ENCODE measurements around the gene LSM3.

DNA sequence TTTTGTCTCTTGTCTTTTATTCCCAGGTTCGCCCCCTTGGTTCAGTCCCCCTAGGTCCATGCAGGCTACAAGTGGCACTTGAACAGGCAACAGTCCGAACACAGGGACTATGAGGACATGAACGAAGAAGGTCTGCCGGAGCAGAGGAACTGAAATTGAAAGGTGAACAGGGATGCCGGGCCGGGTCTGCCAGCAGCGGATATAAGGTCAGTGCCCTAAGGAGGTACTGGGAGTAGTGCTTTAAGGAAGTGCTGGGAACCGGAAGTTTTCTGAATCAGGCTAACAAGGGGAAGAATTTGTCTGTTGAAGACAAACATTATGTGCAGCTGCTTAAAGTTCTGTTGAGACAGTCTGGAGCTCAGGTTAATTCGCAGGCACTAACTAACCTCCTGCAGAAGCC lies 46.8 kb downstream of the LSM3 start:
- TF ChIP-seq CTCF (conservative IDR thresholded peaks at IDR 0.05; ENCODE audit: low read depth, low read length) (no peak), RAD21 (IDR thresholded peaks at IDR 0.05; ENCODE audit: low read length) (no peak), POLR2A (IDR thresholded peaks at IDR 0.05; ENCODE audit: low read depth, low read length) (no peak)
